Measurements from ENCODE around the gene GID4.

The GID4 gene

DNA sequence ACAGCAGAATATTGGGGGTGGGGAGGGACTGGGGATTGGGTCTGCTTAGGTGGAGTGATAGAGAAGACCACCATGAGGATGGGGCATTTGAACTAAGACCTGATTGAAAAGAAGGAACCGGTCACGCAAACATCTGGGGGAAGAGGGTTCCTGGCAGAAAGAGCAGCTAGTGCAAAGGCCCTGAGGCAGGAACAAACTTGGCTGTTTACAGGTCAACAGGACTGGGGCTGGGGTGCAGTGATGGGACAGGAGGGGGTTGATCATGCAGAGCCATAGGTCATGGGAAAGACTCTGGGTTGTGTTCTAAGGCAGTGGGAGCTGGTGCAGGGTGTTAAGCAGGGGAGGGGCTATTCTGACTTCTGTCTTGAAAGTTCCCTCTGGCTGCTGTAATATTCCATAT lies 50.4 kb downstream of the GID4 start:
- no peak overlapping the region for H3K4me3 ChIP-seq (ENCODE audit: low read depth, low read length)
- H3K9me3 ChIP-seq (ENCODE audit: control insufficient read depth, insufficient read depth, low read length) = no peaks in the 10 kb centered on the region
- H3K36me3 ChIP-seq (ENCODE audit: control insufficient read depth, insufficient read depth, low read length) = peaks cover 12% of the 10 kb centered on the region
- peaks cover 3% of the 10 kb centered on the region for H3K4me1 ChIP-seq (ENCODE audit: control insufficient read depth, insufficient read depth, low read length)
- H3K9ac ChIP-seq (ENCODE audit: low read depth, low read length) = no peak overlapping the region
- no peaks in the 10 kb centered on the region for H3K27me3 ChIP-seq (ENCODE audit: control insufficient read depth, insufficient read depth, low read length)

DNA sequence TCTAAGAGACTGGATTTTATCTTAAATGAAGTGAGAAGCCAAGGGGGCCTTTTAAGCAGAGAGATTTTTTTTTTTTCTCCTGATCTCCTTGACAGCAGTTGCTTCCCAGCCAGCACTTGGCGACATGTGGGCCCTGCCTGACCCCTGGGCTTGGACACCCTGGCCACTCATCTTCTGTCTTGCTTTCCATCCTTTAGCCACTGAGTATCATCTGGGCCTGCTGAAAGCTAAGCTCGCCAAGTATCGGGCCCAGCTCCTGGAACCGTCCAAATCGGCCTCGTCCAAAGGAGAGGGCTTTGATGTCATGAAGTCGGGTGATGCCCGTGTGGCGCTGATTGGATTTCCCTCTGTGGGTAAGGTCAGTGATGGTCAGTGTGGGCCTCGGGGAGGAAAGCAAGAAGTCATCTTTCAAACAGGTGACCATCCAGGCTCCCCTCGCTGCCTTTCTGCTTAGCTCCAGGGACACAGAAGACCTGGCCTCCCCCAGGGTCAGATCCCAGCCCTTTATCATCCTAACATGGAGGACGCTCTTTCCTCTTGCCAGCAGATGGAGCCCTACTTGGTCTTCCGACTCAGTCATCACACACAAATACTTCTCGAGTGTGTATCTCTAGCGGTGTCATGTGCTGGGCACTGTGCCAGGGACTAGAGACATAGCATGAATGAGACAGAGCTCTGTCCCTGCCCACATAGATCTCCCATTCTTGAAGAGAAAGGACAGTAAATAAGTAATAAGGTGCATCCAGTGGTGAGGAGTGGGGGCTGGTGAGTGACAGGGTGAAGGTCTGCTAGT lies 54.6 kb downstream of the GID4 start:
- H3K4me1 ChIP-seq (ENCODE audit: control insufficient read depth, insufficient read depth, low read length) = peaks cover under 1% of the 10 kb centered on the region
- H3K9ac ChIP-seq (ENCODE audit: low read depth, low read length) = no peak overlapping the region
- peaks cover 25% of the 10 kb centered on the region for H3K36me3 ChIP-seq (ENCODE audit: control insufficient read depth, insufficient read depth, low read length)
- H3K27me3 ChIP-seq (ENCODE audit: control insufficient read depth, insufficient read depth, low read length) = no peaks in the 10 kb centered on the region
- H3K4me3 ChIP-seq (ENCODE audit: low read depth, low read length) = no peak overlapping the region
- no peaks in the 10 kb centered on the region for H3K9me3 ChIP-seq (ENCODE audit: control insufficient read depth, insufficient read depth, low read length)

DNA sequence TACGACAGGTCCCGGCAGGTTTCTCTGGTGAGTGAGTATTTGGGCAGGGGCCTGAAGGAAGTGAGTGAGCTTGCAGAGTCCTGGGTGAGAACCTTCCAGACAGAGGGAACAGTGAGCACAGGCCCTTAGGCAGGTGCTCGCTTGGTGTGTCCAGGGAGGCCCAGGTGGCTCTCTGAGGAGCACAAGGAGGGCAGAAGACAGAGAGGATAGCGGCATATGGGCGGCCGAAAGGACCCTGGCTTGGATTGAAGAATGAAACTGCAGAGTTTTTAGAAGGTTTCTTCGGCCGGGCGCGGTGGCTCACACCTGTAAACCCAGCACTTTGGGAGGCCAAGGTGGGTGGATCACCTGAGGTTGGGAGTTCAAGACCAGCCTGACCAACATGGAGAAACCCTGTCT lies 55.2 kb downstream of the GID4 start:
- Histone ChIP-seq H3K4me1 (ENCODE audit: control insufficient read depth, insufficient read depth, low read length) (no peaks in the 10 kb centered on the region), H3K36me3 (ENCODE audit: control insufficient read depth, insufficient read depth, low read length) (peaks cover 29% of the 10 kb centered on the region), H3K27me3 (ENCODE audit: control insufficient read depth, insufficient read depth, low read length) (no peaks in the 10 kb centered on the region), H3K9ac (ENCODE audit: low read depth, low read length) (no peak overlapping the region), H3K9me3 (ENCODE audit: control insufficient read depth, insufficient read depth, low read length) (no peaks in the 10 kb centered on the region), H3K4me3 (ENCODE audit: low read depth, low read length) (no peak overlapping the region)

DNA sequence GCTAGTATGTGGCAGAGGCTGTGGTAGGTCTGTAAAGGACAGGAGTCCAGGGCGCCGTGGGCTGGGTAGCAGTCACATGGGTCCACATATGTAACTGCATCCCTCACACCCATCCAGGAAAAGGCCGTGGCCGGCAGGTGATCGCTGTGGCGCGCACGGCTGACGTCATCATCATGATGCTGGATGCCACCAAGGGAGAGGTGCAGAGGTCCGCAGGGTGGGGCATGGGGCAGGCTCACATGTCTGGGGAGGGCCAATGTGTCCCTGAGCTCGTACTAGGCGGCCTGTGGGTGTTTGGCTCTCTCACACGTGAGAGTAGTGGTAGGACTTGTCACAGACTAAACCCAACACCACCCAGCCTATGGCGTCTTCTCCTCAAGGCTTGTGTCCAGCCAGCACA lies 60.3 kb downstream of the GID4 start:
- H3K4me1 ChIP-seq (ENCODE audit: control insufficient read depth, insufficient read depth, low read length) = no peaks in the 10 kb centered on the region
- no peaks in the 10 kb centered on the region for H3K27me3 ChIP-seq (ENCODE audit: control insufficient read depth, insufficient read depth, low read length)
- H3K4me3 ChIP-seq (ENCODE audit: low read depth, low read length) = no peak overlapping the region
- peaks cover 36% of the 10 kb centered on the region for H3K36me3 ChIP-seq (ENCODE audit: control insufficient read depth, insufficient read depth, low read length)
- H3K9me3 ChIP-seq (ENCODE audit: control insufficient read depth, insufficient read depth, low read length) = no peaks in the 10 kb centered on the region
- H3K9ac ChIP-seq (ENCODE audit: low read depth, low read length) = no peak overlapping the region

DNA sequence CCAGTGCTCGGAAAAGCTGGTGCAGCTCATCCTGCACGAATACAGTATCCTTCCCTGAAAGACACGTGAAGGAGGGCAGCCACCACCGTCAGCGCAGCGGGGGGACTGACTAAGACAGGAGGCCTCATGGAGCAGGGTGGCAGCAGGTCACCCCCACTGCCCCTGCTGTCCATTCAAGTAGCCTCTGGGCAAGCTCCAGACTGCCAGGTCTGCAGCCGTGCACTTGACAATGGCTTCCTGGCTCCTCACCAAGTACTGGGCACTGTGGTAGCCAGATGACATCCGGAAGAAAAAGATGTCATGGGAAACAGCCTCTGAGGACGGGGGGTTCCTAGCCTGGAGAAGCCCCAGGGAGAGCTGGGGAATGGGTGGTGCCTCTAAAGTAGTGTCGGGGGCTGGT lies 61.4 kb downstream of the GID4 start:
- no peaks in the 10 kb centered on the region for H3K4me1 ChIP-seq (ENCODE audit: control insufficient read depth, insufficient read depth, low read length)
- no peaks in the 10 kb centered on the region for H3K27me3 ChIP-seq (ENCODE audit: control insufficient read depth, insufficient read depth, low read length)
- no peak overlapping the region for H3K9ac ChIP-seq (ENCODE audit: low read depth, low read length)
- no peaks in the 10 kb centered on the region for H3K9me3 ChIP-seq (ENCODE audit: control insufficient read depth, insufficient read depth, low read length)
- no peak overlapping the region for H3K4me3 ChIP-seq (ENCODE audit: low read depth, low read length)
- H3K36me3 ChIP-seq (ENCODE audit: control insufficient read depth, insufficient read depth, low read length) = peaks cover 42% of the 10 kb centered on the region

DNA sequence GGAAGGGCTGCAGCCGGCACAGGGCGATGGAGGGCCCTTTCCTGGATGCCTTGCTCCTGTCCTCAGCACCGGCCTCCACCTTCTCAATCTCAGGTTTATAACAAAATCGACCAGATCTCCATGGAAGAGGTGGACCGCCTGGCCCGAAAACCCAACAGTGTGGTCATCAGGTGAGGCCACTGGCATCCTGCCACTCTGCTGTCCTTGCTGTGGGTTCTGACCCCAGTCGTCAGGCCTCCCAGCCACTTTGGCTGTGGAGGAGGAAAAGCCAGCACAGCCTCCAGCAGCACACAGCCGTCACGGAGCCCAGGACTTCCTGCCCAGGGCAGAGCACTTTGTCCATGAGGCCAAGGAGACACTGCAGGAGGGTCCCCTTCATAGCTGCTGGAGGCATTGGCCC lies 62.6 kb downstream of the GID4 start:
- no peaks in the 10 kb centered on the region for H3K4me1 ChIP-seq (ENCODE audit: control insufficient read depth, insufficient read depth, low read length)
- H3K9me3 ChIP-seq (ENCODE audit: control insufficient read depth, insufficient read depth, low read length) = no peaks in the 10 kb centered on the region
- H3K27me3 ChIP-seq (ENCODE audit: control insufficient read depth, insufficient read depth, low read length) = no peaks in the 10 kb centered on the region
- no peak overlapping the region for H3K4me3 ChIP-seq (ENCODE audit: low read depth, low read length)
- H3K9ac ChIP-seq (ENCODE audit: low read depth, low read length) = no peak overlapping the region
- peaks cover 49% of the 10 kb centered on the region for H3K36me3 ChIP-seq (ENCODE audit: control insufficient read depth, insufficient read depth, low read length)

DNA sequence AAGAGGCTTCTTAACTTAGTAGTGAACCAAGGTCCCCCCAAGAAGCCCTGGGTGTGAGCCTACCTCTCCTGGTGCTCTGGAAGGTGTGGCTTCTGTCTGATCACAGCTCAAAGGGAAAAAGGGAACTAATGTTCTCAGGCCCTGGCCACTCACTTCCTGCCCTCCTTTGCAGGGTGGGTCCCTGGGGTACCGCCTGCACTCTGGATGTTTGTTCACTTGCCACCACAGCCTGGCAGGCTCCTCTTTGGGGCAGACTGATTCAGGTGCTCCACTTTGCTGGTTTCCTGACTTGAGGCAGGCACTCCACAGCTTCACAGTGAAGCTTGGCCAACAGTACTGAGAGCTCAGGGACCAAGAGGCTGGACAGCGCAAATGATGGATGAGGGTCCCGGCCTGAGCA lies 63.4 kb downstream of the GID4 start:
- no peak overlapping the region for H3K4me3 ChIP-seq (ENCODE audit: low read depth, low read length)
- H3K27me3 ChIP-seq (ENCODE audit: control insufficient read depth, insufficient read depth, low read length) = no peaks in the 10 kb centered on the region
- H3K9ac ChIP-seq (ENCODE audit: low read depth, low read length) = no peak overlapping the region
- peaks cover 49% of the 10 kb centered on the region for H3K36me3 ChIP-seq (ENCODE audit: control insufficient read depth, insufficient read depth, low read length)
- no peaks in the 10 kb centered on the region for H3K9me3 ChIP-seq (ENCODE audit: control insufficient read depth, insufficient read depth, low read length)
- H3K4me1 ChIP-seq (ENCODE audit: control insufficient read depth, insufficient read depth, low read length) = no peaks in the 10 kb centered on the region

DNA sequence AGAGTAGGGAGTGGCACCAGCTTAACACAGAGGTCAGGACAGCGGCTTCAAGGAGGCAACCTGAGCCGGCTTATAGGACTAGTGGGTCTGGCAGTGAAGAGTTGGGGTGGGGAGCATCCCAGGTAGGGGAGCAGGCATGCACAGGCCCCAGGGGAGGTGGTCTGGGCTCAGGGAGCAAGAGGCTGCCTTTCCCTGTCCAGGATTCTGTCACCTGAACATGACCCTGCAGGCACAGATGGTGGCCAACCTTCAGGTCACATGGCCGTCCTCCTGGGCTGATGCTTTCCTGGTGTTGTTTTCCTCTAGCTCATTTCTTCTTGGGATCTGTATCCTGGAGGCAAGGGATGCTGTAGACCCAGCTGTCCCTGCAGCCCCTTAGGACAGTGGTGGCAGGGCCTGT lies 65.8 kb downstream of the GID4 start:
- H3K4me1 ChIP-seq (ENCODE audit: control insufficient read depth, insufficient read depth, low read length) = no peaks in the 10 kb centered on the region
- no peaks in the 10 kb centered on the region for H3K27me3 ChIP-seq (ENCODE audit: control insufficient read depth, insufficient read depth, low read length)
- H3K36me3 ChIP-seq (ENCODE audit: control insufficient read depth, insufficient read depth, low read length) = peaks cover 34% of the 10 kb centered on the region
- no peak overlapping the region for H3K4me3 ChIP-seq (ENCODE audit: low read depth, low read length)
- no peak overlapping the region for H3K9ac ChIP-seq (ENCODE audit: low read depth, low read length)
- H3K9me3 ChIP-seq (ENCODE audit: control insufficient read depth, insufficient read depth, low read length) = no peaks in the 10 kb centered on the region

DNA sequence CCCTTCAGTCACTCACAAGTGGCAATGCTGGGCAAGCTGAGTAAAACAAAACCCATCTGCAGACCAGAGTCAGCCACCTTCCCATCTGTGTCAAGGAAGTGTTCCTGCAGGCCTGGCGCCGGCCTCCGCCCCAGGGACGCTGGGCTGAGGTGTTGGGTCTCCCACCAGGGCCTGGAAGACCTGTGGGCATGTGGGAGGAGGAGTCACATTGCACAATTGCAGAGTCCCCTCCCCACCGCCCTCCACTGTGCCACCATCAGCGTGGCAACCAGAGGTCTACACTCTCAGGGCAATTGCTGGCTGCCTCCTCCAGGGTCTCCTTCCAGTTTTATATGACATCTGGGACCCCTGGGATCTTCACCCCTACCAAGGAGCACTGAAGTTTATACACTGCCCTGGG lies 66.4 kb downstream of the GID4 start:
- Histone ChIP-seq H3K9me3 (ENCODE audit: control insufficient read depth, insufficient read depth, low read length) (no peaks in the 10 kb centered on the region), H3K4me3 (ENCODE audit: low read depth, low read length) (no peak overlapping the region), H3K9ac (ENCODE audit: low read depth, low read length) (no peak overlapping the region), H3K4me1 (ENCODE audit: control insufficient read depth, insufficient read depth, low read length) (no peaks in the 10 kb centered on the region), H3K27me3 (ENCODE audit: control insufficient read depth, insufficient read depth, low read length) (no peaks in the 10 kb centered on the region), H3K36me3 (ENCODE audit: control insufficient read depth, insufficient read depth, low read length) (peaks cover 32% of the 10 kb centered on the region)

DNA sequence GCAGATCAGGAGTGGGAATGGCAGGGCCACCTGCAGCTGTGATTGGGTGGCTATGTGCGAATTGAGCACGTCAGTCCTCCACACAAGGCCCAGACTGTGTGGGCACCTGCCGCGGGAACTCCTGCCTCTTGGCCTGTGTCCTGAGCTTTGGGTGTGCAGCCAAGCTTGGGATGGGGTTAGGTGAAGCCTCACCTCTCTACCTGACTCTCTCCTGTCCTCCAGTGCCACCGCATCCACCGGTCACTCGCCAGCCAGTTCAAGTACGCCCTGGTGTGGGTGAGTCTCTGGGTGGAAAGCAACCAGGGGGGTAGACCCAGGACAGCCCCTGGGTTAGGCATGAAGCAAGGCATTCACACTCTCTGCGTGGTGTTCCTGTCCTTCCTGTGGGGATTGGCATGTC lies 67.0 kb downstream of the GID4 start:
- Histone ChIP-seq H3K4me1 (ENCODE audit: control insufficient read depth, insufficient read depth, low read length) (no peaks in the 10 kb centered on the region), H3K4me3 (ENCODE audit: low read depth, low read length) (no peak overlapping the region), H3K36me3 (ENCODE audit: control insufficient read depth, insufficient read depth, low read length) (peaks cover 28% of the 10 kb centered on the region), H3K9ac (ENCODE audit: low read depth, low read length) (no peak overlapping the region), H3K9me3 (ENCODE audit: control insufficient read depth, insufficient read depth, low read length) (no peaks in the 10 kb centered on the region), H3K27me3 (ENCODE audit: control insufficient read depth, insufficient read depth, low read length) (no peaks in the 10 kb centered on the region)

DNA sequence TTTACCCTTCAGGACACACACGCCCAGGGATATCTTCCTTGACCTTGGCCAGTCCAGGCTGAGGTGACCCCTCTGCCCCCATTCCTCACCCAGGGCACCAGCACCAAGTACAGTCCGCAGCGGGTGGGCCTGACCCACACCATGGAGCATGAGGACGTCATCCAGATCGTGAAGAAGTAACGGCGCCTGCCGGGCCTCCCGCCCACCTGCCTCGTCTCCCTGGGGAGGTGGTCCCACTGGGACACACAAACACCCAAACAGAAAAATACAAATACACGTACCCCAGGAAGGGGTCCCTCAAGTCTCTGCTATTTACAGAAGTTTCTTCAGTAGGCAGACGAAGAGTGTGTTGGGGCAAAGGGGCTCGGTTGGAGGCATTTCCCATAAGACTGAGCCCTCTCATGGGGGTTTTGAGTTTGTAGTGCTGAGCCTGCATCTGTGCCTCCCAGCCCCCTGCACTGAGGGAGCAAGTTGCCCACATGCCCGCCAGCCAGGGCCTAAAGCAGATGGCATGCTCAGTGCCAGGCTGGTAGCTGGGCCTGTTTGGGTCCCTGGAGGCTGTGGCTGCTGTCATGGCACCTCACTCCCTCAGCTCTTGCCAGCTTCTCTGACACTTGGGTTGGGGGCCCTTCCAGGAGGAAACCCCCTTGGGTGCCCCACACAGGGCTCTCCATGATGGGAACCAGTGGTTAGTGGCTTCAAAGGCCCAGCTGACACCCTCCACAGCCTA lies 68.0 kb downstream of the GID4 start:
- Histone ChIP-seq H3K36me3 (ENCODE audit: control insufficient read depth, insufficient read depth, low read length) (peaks cover 25% of the 10 kb centered on the region), H3K4me1 (ENCODE audit: control insufficient read depth, insufficient read depth, low read length) (no peaks in the 10 kb centered on the region), H3K27me3 (ENCODE audit: control insufficient read depth, insufficient read depth, low read length) (no peaks in the 10 kb centered on the region), H3K9me3 (ENCODE audit: control insufficient read depth, insufficient read depth, low read length) (no peaks in the 10 kb centered on the region), H3K9ac (ENCODE audit: low read depth, low read length) (no peak overlapping the region), H3K4me3 (ENCODE audit: low read depth, low read length) (no peak overlapping the region)

DNA sequence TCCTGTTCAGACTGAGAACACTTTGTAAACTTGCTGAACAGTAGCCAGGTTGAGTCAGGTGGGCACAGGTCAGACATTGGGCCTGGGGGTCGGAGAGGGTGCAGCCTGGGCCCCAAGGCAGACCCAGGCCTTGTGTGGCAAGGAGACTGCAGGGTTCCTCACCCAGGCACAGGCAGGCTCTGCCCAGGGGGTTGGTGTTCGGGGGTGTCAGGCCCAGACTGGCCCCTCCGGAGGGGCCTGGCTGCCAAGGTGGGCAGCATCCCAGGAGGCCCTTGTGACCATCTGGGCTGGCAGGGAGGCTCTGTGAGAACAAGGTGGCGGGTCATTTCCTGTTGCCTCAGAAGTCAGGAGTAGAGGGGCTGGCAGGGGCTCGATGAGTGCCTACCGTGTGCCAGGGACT lies 68.8 kb downstream of the GID4 start:
- peaks cover 25% of the 10 kb centered on the region for H3K36me3 ChIP-seq (ENCODE audit: control insufficient read depth, insufficient read depth, low read length)
- H3K4me1 ChIP-seq (ENCODE audit: control insufficient read depth, insufficient read depth, low read length) = no peaks in the 10 kb centered on the region
- no peak overlapping the region for H3K9ac ChIP-seq (ENCODE audit: low read depth, low read length)

More for the DNA sequence above, 68.8 kb downstream of the GID4 start:
- Histone ChIP-seq H3K9me3 (ENCODE audit: control insufficient read depth, insufficient read depth, low read length) (no peaks in the 10 kb centered on the region), H3K4me3 (ENCODE audit: low read depth, low read length) (no peak overlapping the region), H3K27me3 (ENCODE audit: control insufficient read depth, insufficient read depth, low read length) (no peaks in the 10 kb centered on the region)

Measured in iPS-15b (cell line).